ENCODE results near the gene ARHGEF17. TPM values are rescaled to one million over a fixed set of nuclear protein-coding genes. Genes with fewer than 3 reads are reported as not detected.

The ARHGEF17 gene
- polyA plus RNA-seq, 3 donors = 0.16 to 1.2 (median 0.55) TPM

GRCh38 chr11:73411031-73411430 is 103.0 kb downstream of the ARHGEF17 start:
- peaks cover 62 to 78% of the 10 kb centered on the region in 2 donors for H3K36me3 Mint-ChIP-seq

GRCh38 chr11:73412308-73412707 is 104.2 kb downstream of the ARHGEF17 start:
- Mint-ChIP-seq H3K4me1 (peaks cover 73% of the 10 kb centered on the region), H3K4me3 (no peak overlapping the region), H3K9me3 (no peaks in the 10 kb centered on the region), H3K27me3 (ENCODE audit: low read depth in 3 of 3) (peaks cover 0 to 1% (median 0%) of the 10 kb centered on the region in 3 donors), H3K27ac (peak overlapping the region in 4 of 7 donors; percentile 51 to 82 (median 70)), H3K36me3 (peaks cover 63 to 77% of the 10 kb centered on the region in 2 donors)
- Histone ChIP-seq H2AFZ (ENCODE audit: insufficient read depth, low read depth, low read length, poor library complexity, severe bottlenecking) (no peak overlapping the region), H3K4me2 (replicated peaks; ENCODE audit: extremely low read depth, low read length, poor library complexity, severe bottlenecking) (no peak overlapping the region), H3K9ac (ENCODE audit: insufficient read depth, low read length, poor library complexity, severe bottlenecking) (no peak overlapping the region), H3K9me3 (replicated peaks in 1 of 2; ENCODE audit: control insufficient read depth in 1 of 2, insufficient read depth in 1 of 2, low read length in 2 of 2) (no peaks in the 10 kb centered on the region), H3K4me3 (replicated peaks in 1 of 3; ENCODE audit: low read depth in 2 of 3, low read length in 3 of 3) (no peak overlapping the region), H4K20me1 (ENCODE audit: insufficient read depth, low read length) (peaks cover 96% of the 10 kb centered on the region), H3K4me1 (ENCODE audit: control insufficient read depth in 1 of 2, insufficient read depth in 2 of 2, low read length in 2 of 2) (peaks cover 54 to 58% of the 10 kb centered on the region in 2 donors), H3K79me2 (ENCODE audit: insufficient read depth, low read length) (peaks cover 5% of the 10 kb centered on the region), H3K27me3 (ENCODE audit: control insufficient read depth in 2 of 2, insufficient read depth in 2 of 2, low read length in 2 of 2) (no peaks in the 10 kb centered on the region), H3K27ac (ENCODE audit: low read depth in 1 of 2, low read length in 2 of 2) (peak overlapping the region in 1 of 2 donors; percentile 45), H3K36me3 (replicated peaks in 1 of 2; ENCODE audit: control insufficient read depth in 1 of 2, insufficient read depth in 2 of 2, low read length in 2 of 2) (peaks cover 19 to 88% of the 10 kb centered on the region in 2 donors)
- 100% methylated on average over 1 of the region's 3 CpGs for WGBS (ENCODE audit: insufficient coverage)
- intact Hi-C loops (cut with micrococcal nuclease) = loop anchor here in 1 of 2 donors (10.0 kb wide), 1 partner anchor 122 kb away; no protein-coding TSS in a partner anchor
- DNase-seq = no peak
- no peak for TF ChIP-seq CTCF (IDR thresholded peaks at IDR 0.05)

More at GRCh38 chr11:73411031-73411430, 103.0 kb downstream of the ARHGEF17 start:
- Histone ChIP-seq H3K36me3 (replicated peaks in 1 of 2; ENCODE audit: control insufficient read depth in 1 of 2, insufficient read depth in 2 of 2, low read length in 2 of 2) (peaks cover 32 to 88% of the 10 kb centered on the region in 2 donors), H4K20me1 (ENCODE audit: insufficient read depth, low read length) (peaks cover 96% of the 10 kb centered on the region), H3K4me1 (ENCODE audit: control insufficient read depth in 1 of 2, insufficient read depth in 2 of 2, low read length in 2 of 2) (peaks cover 53 to 63% of the 10 kb centered on the region in 2 donors), H3K27ac (ENCODE audit: low read depth in 1 of 2, low read length in 2 of 2) (no peak overlapping the region), H3K4me2 (replicated peaks; ENCODE audit: extremely low read depth, low read length, poor library complexity, severe bottlenecking) (no peak overlapping the region), H3K4me3 (replicated peaks in 1 of 3; ENCODE audit: low read depth in 2 of 3, low read length in 3 of 3) (no peak overlapping the region), H3K27me3 (ENCODE audit: control insufficient read depth in 2 of 2, insufficient read depth in 2 of 2, low read length in 2 of 2) (no peaks in the 10 kb centered on the region), H2AFZ (ENCODE audit: insufficient read depth, low read depth, low read length, poor library complexity, severe bottlenecking) (no peak overlapping the region), H3K79me2 (ENCODE audit: insufficient read depth, low read length) (no peaks in the 10 kb centered on the region), H3K9me3 (replicated peaks in 1 of 2; ENCODE audit: control insufficient read depth in 1 of 2, insufficient read depth in 1 of 2, low read length in 2 of 2) (no peaks in the 10 kb centered on the region), H3K9ac (ENCODE audit: insufficient read depth, low read length, poor library complexity, severe bottlenecking) (no peak overlapping the region)
- Mint-ChIP-seq H3K9me3 (no peaks in the 10 kb centered on the region), H3K4me1 (peaks cover 72% of the 10 kb centered on the region), H3K4me3 (no peak overlapping the region), H3K27ac (peak overlapping the region in 3 of 7 donors; percentile 13 to 81 (median 46)), H3K27me3 (ENCODE audit: low read depth in 3 of 3) (peaks cover 0 to 1% (median 0%) of the 10 kb centered on the region in 3 donors)
- no peak for DNase-seq
- intact Hi-C loops (cut with micrococcal nuclease) = loop anchor here in 1 of 2 donors (10.0 kb wide), 1 partner anchor 124 kb away; no protein-coding TSS in a partner anchor
- no peak for TF ChIP-seq CTCF (IDR thresholded peaks at IDR 0.05)
- WGBS (ENCODE audit: insufficient coverage) = no CpG with 5 or more reads among the region's 2 CpGs
